ENCODE measurements around the gene ARHGAP6. TPM values are rescaled to one million over a fixed set of nuclear protein-coding genes. Genes with fewer than 3 reads are reported as not detected.

ARHGAP6 gene
- total RNA-seq, 1 experiment from 2014 or later, result 0.07 TPM

DNA sequence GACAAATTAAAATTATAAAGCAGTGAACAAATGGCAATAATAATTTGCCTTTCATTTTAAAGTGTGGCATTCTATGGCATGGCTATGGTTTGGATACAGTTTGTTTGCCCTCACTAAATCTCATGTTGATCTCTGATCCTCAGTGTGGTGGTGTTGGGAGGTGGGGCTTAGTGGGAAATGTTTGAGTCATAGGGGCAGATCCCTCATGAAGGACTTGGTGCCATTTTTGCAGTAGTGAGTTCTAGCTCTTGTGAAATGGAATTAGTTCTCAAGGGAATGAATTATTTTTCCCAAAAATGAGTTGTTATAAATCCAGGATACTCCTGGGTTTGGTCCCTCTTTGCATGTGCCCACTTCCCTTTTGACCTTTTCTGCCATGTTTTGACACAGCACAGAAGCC, 191.1 kb downstream of the ARHGAP6 start:
- H3K9ac ChIP-seq (ENCODE audit: extremely low read depth, insufficient read length, low read length), result no peak overlapping the region
- no peak for TF ChIP-seq CTCF (conservative IDR thresholded peaks at IDR 0.05)
- H2AK5ac ChIP-seq (ENCODE audit: insufficient read length, low read length), result no peak overlapping the region
- H2BK12ac ChIP-seq (ENCODE audit: insufficient read length, low read depth, low read length), result no peak overlapping the region
- H3K56ac ChIP-seq (ENCODE audit: insufficient read length, low read depth, low read length), result no peak overlapping the region
- H4K20me1 ChIP-seq (ENCODE audit: control insufficient read depth, insufficient read depth, insufficient read length), result no peaks in the 10 kb centered on the region
- H2AFZ ChIP-seq (ENCODE audit: low read length), result no peak overlapping the region
- H4K8ac ChIP-seq (replicated peaks; ENCODE audit: insufficient read length, low read depth, low read length), result no peak overlapping the region
- H3K23ac ChIP-seq (ENCODE audit: insufficient read length, low read depth, low read length), result no peak overlapping the region
- H3K14ac ChIP-seq (ENCODE audit: insufficient read depth, low read length), result no peak overlapping the region
- Mint-ChIP-seq H3K4me3 (no peak overlapping the region), H3K9me3 (peaks cover 57 to 62% of the 10 kb centered on the region in 2 experiments), H3K36me3 (ENCODE audit: insufficient read depth in 1 of 3, low read depth in 3 of 3) (no peaks in the 10 kb centered on the region; a peak in 2 of 7 replicates), H3K27ac (no peak overlapping the region), H3K27me3 (ENCODE audit: low read depth) (peaks cover 1% of the 10 kb centered on the region; the same call in 1 of the 2 replicates), H3K4me1 (peaks cover 9 to 10% of the 10 kb centered on the region in 2 experiments; a peak in 2 of 4 replicates)
- H3K79me2 ChIP-seq (ENCODE audit: insufficient read depth, low read length), result no peaks in the 10 kb centered on the region
- no peaks in the 10 kb centered on the region for H3K79me1 ChIP-seq (ENCODE audit: insufficient read depth, low read depth, low read length, poor library complexity, severe bottlenecking)
- H3K27ac ChIP-seq (ENCODE audit: insufficient read length, low read depth, low read length), result no peak overlapping the region
- H4K5ac ChIP-seq (ENCODE audit: insufficient read length, low read depth, low read length), result no peak overlapping the region
- H3K18ac ChIP-seq (ENCODE audit: insufficient read length, low read depth, low read length), result no peak overlapping the region
- no peaks in the 10 kb centered on the region for H3K23me2 ChIP-seq (ENCODE audit: insufficient read length, low read depth, low read length, poor library complexity, severe bottlenecking)
- H3K4me1 ChIP-seq (ENCODE audit: insufficient read depth, low read length), result peaks cover 7% of the 10 kb centered on the region; the same call in 1 of the 2 replicates
- H2BK5ac ChIP-seq (ENCODE audit: insufficient read length, low read length), result no peak overlapping the region
- DNase-seq, result no peak
- H3T11ph ChIP-seq (ENCODE audit: low read length), result no peak overlapping the region
- H2BK15ac ChIP-seq (ENCODE audit: low read depth, low read length), result no peak overlapping the region
- no peak overlapping the region for H2BK20ac ChIP-seq (ENCODE audit: low read depth, low read length, poor library complexity, severe bottlenecking)
- H3K27me3 ChIP-seq (ENCODE audit: insufficient read depth, low read length), result no peaks in the 10 kb centered on the region
- no peak overlapping the region for H3K4ac ChIP-seq (ENCODE audit: low read depth, low read length)
- no peak overlapping the region for H4K91ac ChIP-seq (ENCODE audit: insufficient read length, low read depth, low read length)
- H2BK120ac ChIP-seq (ENCODE audit: low read depth, low read length, poor library complexity, severe bottlenecking), result no peak overlapping the region
- peaks cover 4% of the 10 kb centered on the region for H3K9me3 ChIP-seq (ENCODE audit: control insufficient read depth, low read depth, low read length)
- no peak overlapping the region for H3K4me2 ChIP-seq (ENCODE audit: insufficient read depth, insufficient read length, low read length)

Measured in H9 (cell line).